Kidney (tissue), 14 donors: ENCODE data around the gene CGB7. TPM values are rescaled to one million over a fixed set of nuclear protein-coding genes. Genes with fewer than 3 reads are reported as not detected.

Experiments
- DNase-seq, 5 donors: peaks; one replicate each; pipeline ENCODE4 v3.0.0-alpha.2; 2013 to 2020
- FAIRE-seq: peaks from 2 replicates; lab custom pipeline; 2012; peaks lifted over from hg19 to GRCh38; lab: Jason Lieb, UNC
- H3K27ac ChIP-seq, 2 donors: one replicate each; pipeline ENCODE4 v1.7.0; 2013; ENCODE audit warnings: low read depth in 2 of 2, low read length in 2 of 2, inconsistent platforms in 1 of 2
- H3K27me3 ChIP-seq: one replicate; pipeline ENCODE4 v1.7.1; 2013; ENCODE audit warnings: low read length, inconsistent platforms; ENCODE audit not compliant: control insufficient read depth, insufficient read depth
- H3K36me3 ChIP-seq, 3 donors: one replicate each; pipeline versions ENCODE4 v1.7.0 to v1.7.1; 2013; ENCODE audit warnings: low read length in 3 of 3, control low read depth in 1 of 3, inconsistent platforms in 1 of 3; ENCODE audit not compliant: insufficient read depth in 3 of 3, control insufficient read depth in 2 of 3
- H3K4me1 ChIP-seq, 3 donors: one replicate each; pipeline versions ENCODE4 v1.7.0 to v1.7.1; 2013; ENCODE audit warnings: low read length in 3 of 3, inconsistent platforms in 1 of 3, low read depth in 1 of 3; ENCODE audit not compliant: control insufficient read depth in 2 of 3, insufficient read depth in 2 of 3
- H3K4me3 ChIP-seq, 3 donors: one replicate each; pipeline versions ENCODE4 v1.7.0 to v1.8.1; 2013; ENCODE audit warnings: low read length in 3 of 3, control low read depth in 1 of 3, inconsistent platforms in 1 of 3
- H3K9ac ChIP-seq, 3 donors: one replicate each; pipeline versions ENCODE4 v1.7.0 to v1.7.1; 2013; ENCODE audit warnings: low read length in 3 of 3, control low read depth in 1 of 3, inconsistent platforms in 1 of 3
- H3K9me3 ChIP-seq, 3 donors: one replicate each; pipeline versions ENCODE4 v1.7.0 to v1.7.1; 2013; ENCODE audit warnings: low read length in 3 of 3, control low read depth in 1 of 3, inconsistent platforms in 1 of 3; ENCODE audit not compliant: control insufficient read depth in 2 of 3, insufficient read depth in 1 of 3
- intact Hi-C: fragments of 100-400 bp; cut with DNase I; formaldehyde crosslinking; loops from one replicate; pipeline ENCODE4 v1.11.1; 2022
- polyA plus RNA-seq: library from polyadenylated mRNA; stranded (reverse); fragments of 350-450 nt; fragmentation: Illumina TruSeq; extraction: RNeasy Lipid Tissue Mini Kit (QIAGEN cat#74804); gene quantifications from one replicate; pipeline ENCODE4 v1.2.3, GENCODE V29; 2014; ENCODE audit warnings: low read depth, low replicate concordance; ENCODE audit not compliant: insufficient read depth
- total RNA-seq: library from RNA; stranded (reverse); fragmentation: NEBNext Ultra II Directional; extraction: Animal tissue kit (Norgen Biotek cat#: 25700); gene quantifications from one replicate; pipeline ENCODE4 v1.2.1, GENCODE V29; 2021
- TF ChIP-seq, protein P1 (sequence below): IDR thresholded peaks from 3 replicates; pipeline ENCODE4 v1.5.1; 2012; ENCODE audit warnings: mild to moderate bottlenecking, moderate library complexity, borderline replicate concordance; ENCODE audit not compliant: insufficient read depth; ENCODE audit errors: extremely low read depth
- donor health status: control.
- donor health status: control.
- donor health status: control.
- donor health status: control.
- donor health status: control.
- donor health status: DM: yes; HTN: yes; CAD: no.
- donor health status: Normal renal cell carcinoma (clear cell type).

CGB7 gene
- total and polyA plus RNA-seq, 2 donors from 2014 or later: not detected

DNA sequence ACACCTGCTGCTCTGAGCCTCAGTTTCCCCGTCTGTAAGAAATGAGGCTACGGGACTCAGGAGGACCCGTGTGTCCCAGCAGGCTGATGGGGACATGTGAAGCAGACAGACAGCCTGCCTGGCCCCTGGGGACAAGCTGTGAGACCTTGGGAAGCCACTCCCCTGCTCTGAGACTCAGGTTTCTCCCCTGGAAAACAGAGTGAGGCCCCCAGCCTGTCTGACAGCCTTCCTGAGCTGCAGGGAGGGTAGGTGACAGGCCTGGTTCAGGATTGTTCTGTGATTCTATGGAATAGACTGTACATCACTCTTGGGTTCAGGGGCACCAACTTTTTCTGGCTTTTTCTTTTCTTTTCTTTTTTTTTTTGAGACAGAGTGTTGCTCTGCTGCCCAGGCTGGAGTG, 10.0 kb upstream of the CGB7 start:
- Histone ChIP-seq H3K27ac (no peak overlapping the region), H3K4me1 (no peaks in the 10 kb centered on the region), H3K9ac (no peak overlapping the region), H3K27me3 (peaks cover 2% of the 10 kb centered on the region), H3K4me3 (no peak overlapping the region), H3K36me3 (no peaks in the 10 kb centered on the region), H3K9me3 (no peaks in the 10 kb centered on the region)
- TF ChIP-seq, protein P1, sequence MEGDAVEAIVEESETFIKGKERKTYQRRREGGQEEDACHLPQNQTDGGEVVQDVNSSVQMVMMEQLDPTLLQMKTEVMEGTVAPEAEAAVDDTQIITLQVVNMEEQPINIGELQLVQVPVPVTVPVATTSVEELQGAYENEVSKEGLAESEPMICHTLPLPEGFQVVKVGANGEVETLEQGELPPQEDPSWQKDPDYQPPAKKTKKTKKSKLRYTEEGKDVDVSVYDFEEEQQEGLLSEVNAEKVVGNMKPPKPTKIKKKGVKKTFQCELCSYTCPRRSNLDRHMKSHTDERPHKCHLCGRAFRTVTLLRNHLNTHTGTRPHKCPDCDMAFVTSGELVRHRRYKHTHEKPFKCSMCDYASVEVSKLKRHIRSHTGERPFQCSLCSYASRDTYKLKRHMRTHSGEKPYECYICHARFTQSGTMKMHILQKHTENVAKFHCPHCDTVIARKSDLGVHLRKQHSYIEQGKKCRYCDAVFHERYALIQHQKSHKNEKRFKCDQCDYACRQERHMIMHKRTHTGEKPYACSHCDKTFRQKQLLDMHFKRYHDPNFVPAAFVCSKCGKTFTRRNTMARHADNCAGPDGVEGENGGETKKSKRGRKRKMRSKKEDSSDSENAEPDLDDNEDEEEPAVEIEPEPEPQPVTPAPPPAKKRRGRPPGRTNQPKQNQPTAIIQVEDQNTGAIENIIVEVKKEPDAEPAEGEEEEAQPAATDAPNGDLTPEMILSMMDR: no peak
- no peak for FAIRE-seq
- DNase-seq: no peak
- intact Hi-C loops: no loop called here

DNA sequence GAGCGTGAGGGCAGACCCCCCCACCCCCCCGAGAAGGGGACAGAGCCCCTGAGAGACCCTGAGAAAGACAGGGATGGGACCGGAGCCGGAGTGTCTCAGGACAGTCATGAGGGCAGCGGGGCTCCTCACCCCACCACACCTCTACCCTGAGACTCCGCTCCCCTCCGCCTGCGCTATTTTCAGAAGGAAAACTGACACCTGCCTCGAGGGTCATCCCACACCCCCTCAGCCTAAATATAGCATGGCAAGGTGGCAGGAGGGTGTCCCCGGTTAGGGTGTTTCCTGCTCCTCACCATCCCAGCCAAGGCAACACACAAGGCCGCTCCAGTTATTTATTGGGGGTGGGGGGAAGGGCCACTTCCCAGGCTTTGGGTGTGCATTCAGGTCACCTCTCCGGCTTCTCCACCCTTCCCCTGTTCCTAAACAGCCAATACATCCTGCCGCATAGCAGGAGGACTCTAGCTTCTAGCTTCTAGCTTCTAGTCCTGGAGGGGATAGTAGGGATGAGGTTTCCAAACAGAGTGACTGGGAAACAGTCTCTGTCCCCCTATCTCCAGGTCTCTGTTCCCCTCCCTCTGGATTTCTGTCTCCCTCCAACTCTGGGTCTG, 8.5 kb upstream of the CGB7 start:
- H3K4me3 ChIP-seq: no peak overlapping the region
- DNase-seq (peak in 1 of 5 donors; percentile 57), FAIRE-seq (no peak)
- H3K36me3 ChIP-seq: no peaks in the 10 kb centered on the region
- H3K9ac ChIP-seq: no peak overlapping the region
- no peaks in the 10 kb centered on the region for H3K9me3 ChIP-seq
- TF ChIP-seq, protein P1: no peak
- intact Hi-C loops: no loop called here
- no peaks in the 10 kb centered on the region for H3K4me1 ChIP-seq
- H3K27ac ChIP-seq: no peak overlapping the region
- peaks cover 2% of the 10 kb centered on the region for H3K27me3 ChIP-seq

DNA sequence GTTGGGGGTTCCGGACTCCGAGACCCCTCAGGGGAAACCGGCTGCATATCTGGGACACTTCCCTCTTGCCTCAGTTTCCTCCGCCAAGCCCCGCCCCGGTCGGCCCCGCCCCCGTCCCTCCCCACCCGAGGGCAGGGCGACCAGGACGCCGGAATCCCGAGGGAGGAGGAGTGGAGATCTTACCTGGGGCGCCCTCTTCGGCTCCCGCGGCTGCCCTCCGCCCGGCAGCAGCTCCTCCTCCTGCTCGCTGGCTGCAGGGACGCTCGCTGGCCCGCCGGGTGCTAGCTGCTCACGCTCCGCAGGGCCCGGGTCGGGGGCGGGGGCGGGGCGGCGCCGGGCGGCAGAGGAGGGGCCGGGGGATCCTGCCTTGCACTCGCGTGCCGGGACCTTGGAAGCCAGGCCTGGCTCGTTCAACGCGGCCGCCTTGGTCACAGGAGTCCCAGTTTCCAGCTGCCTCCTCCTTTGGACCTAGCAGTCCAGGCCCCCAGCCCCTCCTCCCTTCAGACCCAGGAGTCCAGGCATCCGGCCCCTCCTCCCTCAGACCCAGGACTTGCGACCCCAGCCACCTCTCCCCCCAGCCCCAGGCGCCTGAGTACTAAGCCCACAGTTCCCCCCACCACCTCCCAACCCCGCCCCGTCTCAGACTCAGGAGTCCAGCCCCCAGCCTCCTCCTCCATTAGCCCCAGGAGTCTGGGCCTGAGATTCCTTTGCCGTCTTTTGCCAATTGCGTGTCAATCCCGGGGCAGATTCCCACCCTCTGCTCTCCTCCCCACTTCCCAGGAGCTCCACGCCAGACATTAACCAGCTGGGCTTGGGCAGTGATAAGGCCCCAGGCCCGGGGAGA, 7.4 kb upstream of the CGB7 start, which contains the start of gene NTF4:
TSS of gene NTF4 (minus strand) at position 51 of the 844 bp plus-strand sequence. CDS start 2,821 bp downstream, outside the sequence.
- FAIRE-seq (no peak), DNase-seq (peak; percentile 76 to 89 (median 86))
- Histone ChIP-seq H3K27ac (no peak within 1 kb of the TSS), H3K9me3 (no peaks in the 10 kb centered on the region), H3K27me3 (peaks cover 2% of the 10 kb centered on the region), H3K36me3 (no peaks in the 10 kb centered on the region), H3K4me3 (no peak within 1 kb of the TSS), H3K9ac (no peak within 1 kb of the TSS), H3K4me1 (no peaks in the 10 kb centered on the region)
- TF ChIP-seq, protein P1: no peak
- intact Hi-C loops: no loop called here
